HG02852 (cell line): ENCODE data around the gene TOR2A.

Experiments
- ATAC-seq: cut with Tn5 transposase; IDR thresholded peaks from one replicate; pipeline ENCODE4 v1.9.1; 2021; ENCODE audit warnings: mild to moderate bottlenecking, moderate library complexity; ENCODE audit not compliant: unreplicated experiment

Gene TOR2A

GRCh38 chr9:127700594-127701255 lies 34.4 kb downstream of the TOR2A start:
- ATAC-seq: no peak

GRCh38 chr9:127700140-127700539 lies 35.0 kb downstream of the TOR2A start:
- ATAC-seq: no peak

- peak; percentile 91 for ATAC-seq
These were observed 36.0 kb downstream of the TOR2A start for GRCh38 chr9:127698985-127699670.

GRCh38 chr9:127698386-127698785 lies 36.7 kb downstream of the TOR2A start:
- no peak for ATAC-seq

- no peak for ATAC-seq
These were observed 37.5 kb downstream of the TOR2A start for GRCh38 chr9:127697575-127697974.

- no peak for ATAC-seq
These were observed 40.0 kb downstream of the TOR2A start for GRCh38 chr9:127694890-127695720.

- ATAC-seq: no peak
These were observed 41.4 kb downstream of the TOR2A start for GRCh38 chr9:127693697-127694096.

GRCh38 chr9:127693143-127693542 lies 42.0 kb downstream of the TOR2A start:
- no peak for ATAC-seq

GRCh38 chr9:127692071-127692470 lies 43.0 kb downstream of the TOR2A start:
- ATAC-seq: no peak

- no peak for ATAC-seq
These were observed 44.4 kb downstream of the TOR2A start for GRCh38 chr9:127690735-127691134.

- no peak for ATAC-seq
These were observed 45.6 kb downstream of the TOR2A start for GRCh38 chr9:127689329-127690000.

- ATAC-seq: no peak
These were observed 48.4 kb downstream of the TOR2A start for GRCh38 chr9:127686461-127687393.

- ATAC-seq: no peak
These were observed 50.5 kb downstream of the TOR2A start for GRCh38 chr9:127684576-127684975.

GRCh38 chr9:127683723-127684122 lies 51.4 kb downstream of the TOR2A start:
- no peak for ATAC-seq

- no peak for ATAC-seq
These were observed 52.5 kb downstream of the TOR2A start for GRCh38 chr9:127682351-127683136.
